IMR-90 (cell line): ENCODE results near the gene ATP10A. TPM values are rescaled to one million over a fixed set of nuclear protein-coding genes. Genes with fewer than 3 reads are reported as not detected.

Experiments
- ATAC-seq: fragments of 200-7000 bp; cut with Tn5 transposase; 2 replicates; pipeline ENCODE4 v1.9.1; 2020; ENCODE audit warnings: low read depth, mild to moderate bottlenecking, moderate library complexity
- BruUV-seq: library from RNA; stranded (reverse); fragments of 400-500 nt; replicated peaks from 2 replicates; lab custom pipeline; 2021; lab: Mats Ljungman, UMichigan
- CTCF ChIA-PET: fragments of 300-600 bp; formaldehyde crosslinking; extraction: SDS; loops from one replicate; lab custom pipeline; 2021; ENCODE audit warnings: antibody characterized with exemption; lab: Yijun Ruan, JAX
- POLR2A ChIA-PET: fragments of 300-600 bp; sonication (Branson Sonifier 250); formaldehyde crosslinking; loops from one replicate; lab custom pipeline; 2022; ENCODE audit warnings: antibody characterized with exemption; ENCODE audit not compliant: unreplicated experiment; lab: Charles Lee
- DNase-seq: peaks from one replicate; pipeline ENCODE4 v3.0.0; 2013
- H2AFZ ChIP-seq: replicated peaks from 2 replicates; pipeline ENCODE3; 2013; ENCODE audit warnings: low read length, mild to moderate bottlenecking; ENCODE audit not compliant: poor library complexity
- H2AK5ac ChIP-seq: 2 replicates; pipeline ENCODE4 v1.6.1; 2013; ENCODE audit warnings: low read depth, low read length, inconsistent platforms
- H2AK9ac ChIP-seq: replicated peaks from 2 replicates; pipeline ENCODE3; 2013; ENCODE audit warnings: mild to moderate bottlenecking, low read depth, low read length, moderate library complexity; ENCODE audit not compliant: poor library complexity
- H2BK120ac ChIP-seq: 2 replicates; pipeline ENCODE4 v1.6.1; 2013; ENCODE audit warnings: low read depth, low read length, inconsistent platforms
- H2BK15ac ChIP-seq: 3 replicates; pipeline ENCODE4 v1.6.1; 2013; ENCODE audit warnings: low read depth, low read length, inconsistent platforms
- H2BK20ac ChIP-seq: 2 replicates; pipeline ENCODE4 v1.6.1; 2013; ENCODE audit warnings: low read depth, mild to moderate bottlenecking, inconsistent platforms, low read length, moderate library complexity
- H2BK5ac ChIP-seq: 2 replicates; pipeline ENCODE4 v1.6.1; 2013; ENCODE audit warnings: mild to moderate bottlenecking, low read depth, low read length, inconsistent platforms; ENCODE audit not compliant: poor library complexity, severe bottlenecking
- H3K14ac ChIP-seq: replicated peaks from 2 replicates; pipeline ENCODE4 v1.6.1; 2013; ENCODE audit warnings: low read depth, low read length, inconsistent platforms
- H3K18ac ChIP-seq: 2 replicates; pipeline ENCODE4 v1.6.1; 2013; ENCODE audit warnings: low read depth, low read length, control low read depth
- H3K23ac ChIP-seq: 2 replicates; pipeline ENCODE4 v1.6.1; 2013; ENCODE audit warnings: low read depth, low read length, inconsistent platforms
- H3K27ac ChIP-seq: 2 replicates; pipeline ENCODE4 v1.5.1; 2013; ENCODE audit warnings: mild to moderate bottlenecking, control low read depth, low read length; ENCODE audit not compliant: insufficient read depth
- H3K27me3 ChIP-seq: 2 replicates; pipeline ENCODE4 v1.6.1; 2013; ENCODE audit warnings: low read length; ENCODE audit not compliant: control insufficient read depth, insufficient read depth
- H3K36me3 ChIP-seq: 2 replicates; pipeline ENCODE4 v1.6.1; 2013; ENCODE audit warnings: low read length, mixed read lengths; ENCODE audit not compliant: control insufficient read depth, insufficient read depth
- H3K4ac ChIP-seq: 2 replicates; pipeline ENCODE4 v1.6.1; 2013; ENCODE audit warnings: low read depth, low read length, inconsistent platforms
- H3K4me1 ChIP-seq: 2 replicates; pipeline ENCODE4 v1.6.1; 2013; ENCODE audit warnings: low read length, mixed read lengths; ENCODE audit not compliant: control insufficient read depth, insufficient read depth
- H3K4me2 ChIP-seq: 2 replicates; pipeline ENCODE4 v1.6.1; 2013; ENCODE audit warnings: low read depth, mild to moderate bottlenecking, control low read depth, low read length, moderate library complexity
- H3K4me3 ChIP-seq: 2 replicates; pipeline ENCODE4 v1.5.1; 2013; ENCODE audit warnings: low read depth, mild to moderate bottlenecking, control low read depth, low read length, moderate library complexity; ENCODE audit not compliant: insufficient read depth
- H3K56ac ChIP-seq: 2 replicates; pipeline ENCODE4 v1.6.1; 2013; ENCODE audit warnings: low read length, inconsistent platforms; ENCODE audit not compliant: insufficient read depth; ENCODE audit errors: extremely low read depth
- H3K79me1 ChIP-seq, 2 experiments: 2 replicates each; pipeline ENCODE4 v1.6.1; 2013; ENCODE audit warnings: low read length in 2 of 2, inconsistent platforms in 1 of 2, low read depth in 1 of 2
- H3K9ac ChIP-seq: 2 replicates; pipeline ENCODE4 v1.6.1; 2013; ENCODE audit warnings: low read depth, low read length, control low read depth
- H3K9me1 ChIP-seq: 2 replicates; pipeline ENCODE4 v1.6.1; 2013; ENCODE audit warnings: low read length, inconsistent platforms; ENCODE audit not compliant: insufficient read depth
- H3K9me3 ChIP-seq: 2 replicates; pipeline ENCODE4 v1.6.1; 2013; ENCODE audit warnings: low read length; ENCODE audit not compliant: control insufficient read depth, insufficient read depth
- H4K20me1 ChIP-seq: 2 replicates; pipeline ENCODE4 v1.6.1; 2013; ENCODE audit warnings: low read length, inconsistent platforms; ENCODE audit not compliant: insufficient read depth
- H4K5ac ChIP-seq: 2 replicates; pipeline ENCODE4 v1.6.1; 2013; ENCODE audit warnings: mild to moderate bottlenecking, low read depth, low read length, control low read depth
- H4K8ac ChIP-seq, 2 experiments: 2 replicates each; pipeline ENCODE4 v1.6.1; 2013; ENCODE audit warnings: low read depth in 2 of 2, low read length in 2 of 2, control low read depth in 1 of 2, inconsistent platforms in 1 of 2
- H4K91ac ChIP-seq: 2 replicates; pipeline ENCODE4 v1.6.1; 2013; ENCODE audit warnings: low read depth, low read length, inconsistent platforms; ENCODE audit not compliant: insufficient read depth
- BHLHE40 ChIP-seq: fragments of 150-350 bp; IDR thresholded peaks from 2 replicates; pipeline ENCODE4 v1.6.1; 2016; ENCODE audit warnings: mild to moderate bottlenecking, low read depth, low read length
- CEBPB ChIP-seq: IDR thresholded peaks from 2 replicates; pipeline ENCODE4 v1.6.1; 2012; ENCODE audit warnings: low read depth, low read length, improper control_type of control experiment
- CHD1 ChIP-seq: IDR thresholded peaks from 2 replicates; pipeline ENCODE4 v1.6.1; 2012; ENCODE audit warnings: low read depth, low read length, improper control_type of control experiment
- MAFK ChIP-seq: IDR thresholded peaks from 2 replicates; pipeline ENCODE4 v1.6.1; 2012; ENCODE audit warnings: low read depth, low read length, improper control_type of control experiment
- MAZ ChIP-seq: IDR thresholded peaks from 2 replicates; pipeline ENCODE4 v1.6.1; 2012; ENCODE audit warnings: low read depth, mild to moderate bottlenecking, low read length, improper control_type of control experiment, moderate library complexity, borderline replicate concordance
- MXI1 ChIP-seq: IDR thresholded peaks from 2 replicates; pipeline ENCODE4 v1.6.1; 2012; ENCODE audit warnings: low read depth, mild to moderate bottlenecking, low read length, moderate library complexity, borderline replicate concordance
- NFE2L2 ChIP-seq: fragments of 150-350 bp; IDR thresholded peaks from 2 replicates; pipeline ENCODE4 v1.6.1; 2016; ENCODE audit warnings: low read depth, mild to moderate bottlenecking, low read length
- POLR2A ChIP-seq: IDR thresholded peaks from 2 replicates; pipeline ENCODE4 v1.6.1; 2012; ENCODE audit warnings: mild to moderate bottlenecking, low read depth, low read length
- RAD21 ChIP-seq: IDR thresholded peaks from 2 replicates; pipeline ENCODE4 v1.6.1; 2012; ENCODE audit warnings: low read length, improper control_type of control experiment
- RCOR1 ChIP-seq: IDR thresholded peaks from 2 replicates; pipeline ENCODE4 v1.6.1; 2012; ENCODE audit warnings: mild to moderate bottlenecking, low read length, improper control_type of control experiment; ENCODE audit not compliant: insufficient replicate concordance
- RFX5 ChIP-seq: IDR thresholded peaks from 2 replicates; pipeline ENCODE4 v1.8.0; 2012; ENCODE audit warnings: low read depth, mild to moderate bottlenecking, low read length, moderate library complexity
- SMC3 ChIP-seq: fragments of 150-350 bp; IDR thresholded peaks from 2 replicates; pipeline ENCODE4 v1.6.1; 2016; ENCODE audit warnings: low read depth, mild to moderate bottlenecking, antibody characterized with exemption, low read length, moderate library complexity
- USF2 ChIP-seq: fragments of 150-350 bp; IDR thresholded peaks from 2 replicates; pipeline ENCODE4 v1.6.1; 2017; ENCODE audit warnings: mild to moderate bottlenecking, antibody characterized with exemption, low read length, low read depth
- WGBS, 2 experiments: methylation state at CpG; one replicate each; pipeline versions ENCODE4 v1.1.5 to v1.1.7; 2013; ENCODE audit warnings: missing lambda C conversion rate in 2 of 2; ENCODE audit not compliant: insufficient read length in 1 of 2; ENCODE audit errors: extremely low coverage in 2 of 2; 5-methylcytosine and 5-hydroxymethylcytosine counted together
- dilution Hi-C: fragments of 300-500 bp; cut with HindIII; formaldehyde crosslinking; loops from one replicate; pipeline ENCODE4 v1.14.3; 2018; ENCODE audit warnings: low sequenced_read_pairs; ENCODE audit not compliant: unreplicated experiment
- in situ Hi-C: fragments of 300-500 bp; cut with MboI; formaldehyde crosslinking; loops from 3 replicates; pipeline ENCODE4 v1.14.3; 2019; ENCODE audit warnings: low sequenced_read_pairs, inconsistent platforms, mixed read lengths
- intact Hi-C: fragments of 100-400 bp; cut with micrococcal nuclease; formaldehyde crosslinking; loops from 2 replicates; pipeline ENCODE4 v1.10.0; 2022
- polyA plus RNA-seq, 3 experiments: library from polyadenylated mRNA; depleted of rRNA; stranded (reverse); fragments of >200 nt; gene quantifications; 2 replicates each; pipeline ENCODE4 v1.2.3, GENCODE V29; 2012; ENCODE audit warnings: low replicate concordance in 1 of 3
- total RNA-seq: library from RNA; depleted of rRNA; stranded (reverse); fragments of >200 nt; gene quantifications from 2 replicates; pipeline ENCODE4 v1.2.3, GENCODE V29; 2012
- TF ChIP-seq, protein P1 (sequence below): fragments of 150-350 bp; IDR thresholded peaks from 2 replicates; pipeline ENCODE4 v1.6.1; 2016; ENCODE audit warnings: low read depth, mild to moderate bottlenecking, low read length, moderate library complexity, borderline replicate concordance
- TF ChIP-seq, protein P2 (sequence below): conservative IDR thresholded peaks from 2 replicates; pipeline ENCODE4 v1.5.1; 2012; ENCODE audit warnings: mild to moderate bottlenecking, low read depth, low read length, improper control_type of control experiment

ATP10A gene
- total and polyA plus RNA-seq, 2 of the 4 experiments (the other 2 are of a cell fraction): 13.8 to 16.0 TPM

- Histone ChIP-seq H2BK120ac (no peak overlapping the region), H3K9ac (no peak overlapping the region), H3K14ac (no peak overlapping the region), H3K27me3 (peaks cover 2% of the 10 kb centered on the region; the same call in 1 of the 2 replicates), H3K9me1 (peaks cover 2% of the 10 kb centered on the region; the same call in 1 of the 2 replicates), H3K79me1 (no peaks in the 10 kb centered on the region), H2AFZ (no peak overlapping the region), H4K20me1 (no peaks in the 10 kb centered on the region), H2BK5ac (no peak overlapping the region), H2AK9ac (no peak overlapping the region), H4K91ac (no peak overlapping the region), H3K18ac (no peak overlapping the region), H3K23ac (no peak overlapping the region), H3K9me3 (no peaks in the 10 kb centered on the region), H4K8ac (no peak overlapping the region), H3K56ac (no peak overlapping the region), H2BK15ac (no peak overlapping the region), H3K27ac (no peak overlapping the region), H3K4me2 (no peak overlapping the region), H2BK20ac (no peak overlapping the region), H2AK5ac (no peak overlapping the region), H3K4me3 (no peak overlapping the region), H3K4me1 (peaks cover 2% of the 10 kb centered on the region; the same call in 1 of the 2 replicates), H3K4ac (no peak overlapping the region), H3K36me3 (no peaks in the 10 kb centered on the region), H4K5ac (no peak overlapping the region)
- intact Hi-C loops (no loop called here), in situ Hi-C loops (no loop called here), dilution Hi-C loops (no loop called here)
- no TSS peak for BruUV-seq
- ChIA-PET POLR2A (no interaction called here), CTCF (no interaction called here)
- TF ChIP-seq MAZ (no peak), POLR2A (no peak), RCOR1 (no peak), CEBPB (no peak), CHD1 (no peak), USF2 (no peak), RFX5 (no peak), SMC3 (no peak), MXI1 (no peak), NFE2L2 (no peak), BHLHE40 (no peak), RAD21 (no peak), MAFK (no peak)
- TF ChIP-seq, protein P1, sequence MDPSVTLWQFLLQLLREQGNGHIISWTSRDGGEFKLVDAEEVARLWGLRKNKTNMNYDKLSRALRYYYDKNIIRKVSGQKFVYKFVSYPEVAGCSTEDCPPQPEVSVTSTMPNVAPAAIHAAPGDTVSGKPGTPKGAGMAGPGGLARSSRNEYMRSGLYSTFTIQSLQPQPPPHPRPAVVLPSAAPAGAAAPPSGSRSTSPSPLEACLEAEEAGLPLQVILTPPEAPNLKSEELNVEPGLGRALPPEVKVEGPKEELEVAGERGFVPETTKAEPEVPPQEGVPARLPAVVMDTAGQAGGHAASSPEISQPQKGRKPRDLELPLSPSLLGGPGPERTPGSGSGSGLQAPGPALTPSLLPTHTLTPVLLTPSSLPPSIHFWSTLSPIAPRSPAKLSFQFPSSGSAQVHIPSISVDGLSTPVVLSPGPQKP: no peak
- TF ChIP-seq, protein P2, sequence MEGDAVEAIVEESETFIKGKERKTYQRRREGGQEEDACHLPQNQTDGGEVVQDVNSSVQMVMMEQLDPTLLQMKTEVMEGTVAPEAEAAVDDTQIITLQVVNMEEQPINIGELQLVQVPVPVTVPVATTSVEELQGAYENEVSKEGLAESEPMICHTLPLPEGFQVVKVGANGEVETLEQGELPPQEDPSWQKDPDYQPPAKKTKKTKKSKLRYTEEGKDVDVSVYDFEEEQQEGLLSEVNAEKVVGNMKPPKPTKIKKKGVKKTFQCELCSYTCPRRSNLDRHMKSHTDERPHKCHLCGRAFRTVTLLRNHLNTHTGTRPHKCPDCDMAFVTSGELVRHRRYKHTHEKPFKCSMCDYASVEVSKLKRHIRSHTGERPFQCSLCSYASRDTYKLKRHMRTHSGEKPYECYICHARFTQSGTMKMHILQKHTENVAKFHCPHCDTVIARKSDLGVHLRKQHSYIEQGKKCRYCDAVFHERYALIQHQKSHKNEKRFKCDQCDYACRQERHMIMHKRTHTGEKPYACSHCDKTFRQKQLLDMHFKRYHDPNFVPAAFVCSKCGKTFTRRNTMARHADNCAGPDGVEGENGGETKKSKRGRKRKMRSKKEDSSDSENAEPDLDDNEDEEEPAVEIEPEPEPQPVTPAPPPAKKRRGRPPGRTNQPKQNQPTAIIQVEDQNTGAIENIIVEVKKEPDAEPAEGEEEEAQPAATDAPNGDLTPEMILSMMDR: no peak
- 64% methylated on average over 4 of the region's 11 CpGs; no CpG with 5 or more reads in 1 of the 2 experiments for WGBS, 2 experiments
- DNase-seq (no peak), ATAC-seq (no peak)
These were observed 194.8 kb downstream of the ATP10A start for GRCh38 chr15:25668236-25668795.
